ENCODE results near the gene WDR74.
A peak's percentile ranks its signal among the peaks of the same experiment; 100 is the strongest.
"Not testable (repeated sequence)": the region's sequence is repeated elsewhere in the genome, so short reads cannot be mapped to it uniquely, and the experiment has no call there.

WDR74 gene

DNA sequence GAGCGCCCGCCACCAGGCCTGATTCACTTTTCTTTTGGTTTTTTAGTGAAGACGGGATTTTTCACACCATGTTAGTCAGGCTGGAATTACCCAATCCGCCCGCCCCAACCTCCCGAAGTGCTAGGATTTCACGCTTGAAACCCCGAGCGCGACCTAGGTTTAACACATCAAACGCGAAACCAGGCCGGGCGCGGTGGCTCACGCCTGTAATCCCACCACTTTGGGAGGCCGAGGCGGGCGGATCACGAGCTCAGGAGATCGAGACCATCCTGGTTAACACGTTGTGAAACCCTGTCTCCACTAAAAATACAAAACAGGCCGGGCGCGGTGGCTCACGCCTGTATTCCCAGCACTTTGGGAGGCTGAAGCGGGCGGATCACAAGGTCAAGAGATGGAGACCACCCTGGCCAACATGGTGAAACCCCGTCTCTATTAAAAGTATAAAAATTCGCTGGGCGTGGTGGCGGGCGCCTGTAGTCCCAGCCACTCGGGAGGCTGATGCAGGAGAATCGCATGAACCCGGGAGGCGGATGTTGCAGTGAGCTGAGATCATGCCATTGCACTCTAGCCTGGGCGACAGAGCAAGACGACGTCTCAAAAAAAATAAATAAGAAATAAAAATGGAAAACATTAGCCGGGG, 1.5 kb upstream of the WDR74 start:
- DNase-seq, result peak; percentile 64

DNA sequence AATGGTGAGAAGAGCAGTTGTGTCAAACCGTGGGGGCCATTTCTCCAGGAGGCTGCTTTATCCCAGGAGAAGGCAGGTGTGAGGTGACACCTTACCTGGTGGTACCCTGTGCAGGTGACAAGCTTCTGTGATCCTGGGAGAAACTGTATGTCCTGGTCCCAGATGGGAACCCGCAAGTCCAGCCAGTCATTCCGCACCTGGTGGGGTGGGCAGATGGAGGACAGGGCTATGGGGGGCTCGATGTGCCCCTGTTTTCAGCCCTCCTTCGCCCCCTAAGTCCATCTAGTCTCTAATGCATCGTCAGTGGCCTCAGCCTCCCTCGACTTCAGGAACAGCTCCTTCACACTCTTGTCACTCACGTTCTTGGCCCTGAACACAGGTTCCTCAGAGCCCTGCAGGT, 4.1 kb downstream of the WDR74 start:
- no peak for DNase-seq

DNA sequence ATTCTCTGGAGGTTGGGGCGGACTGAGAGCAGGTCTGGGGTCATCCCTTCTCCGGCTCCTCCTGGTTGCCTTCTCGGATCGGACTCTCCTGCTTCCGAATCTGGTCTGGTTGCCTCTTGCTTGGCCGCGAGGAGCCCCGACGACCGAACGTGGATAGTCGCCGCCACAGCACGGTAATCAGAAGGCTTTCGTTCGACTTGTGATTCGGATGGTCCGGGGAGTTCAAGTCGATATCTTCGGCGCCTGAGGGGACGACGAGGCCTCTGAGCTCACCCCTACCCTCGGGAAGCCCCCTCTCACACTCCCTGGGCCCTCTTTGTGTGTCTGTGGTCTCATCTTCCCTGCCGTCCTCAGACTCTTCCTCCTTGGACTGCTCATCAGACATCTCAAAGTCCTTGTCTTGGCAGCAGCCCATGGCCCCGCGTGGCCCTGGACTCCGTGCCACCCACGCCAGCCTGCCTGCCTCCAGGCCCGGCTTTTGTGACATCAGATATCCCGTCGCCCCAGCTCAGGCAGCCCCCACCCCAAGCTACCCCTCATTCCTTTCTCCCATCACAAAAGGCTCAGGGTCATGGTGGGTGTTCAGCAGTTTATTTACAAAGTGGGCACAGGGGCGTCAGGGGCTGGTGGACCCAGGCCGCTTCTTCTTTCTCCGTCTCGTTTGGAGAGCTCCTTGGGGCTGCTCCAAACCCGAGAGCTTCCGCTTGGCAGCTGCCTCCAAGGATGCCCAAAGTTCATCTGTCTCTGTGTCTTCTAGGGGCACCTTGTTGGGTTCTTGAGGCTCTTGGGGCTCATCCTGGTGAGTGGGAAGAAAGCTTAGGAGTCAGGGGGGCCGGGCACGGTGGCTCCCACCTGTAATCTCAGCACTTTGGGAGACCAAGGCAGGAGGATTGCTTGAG, 6.8 kb downstream of the WDR74 start, which contains the start of gene TEX54:
TSS of gene TEX54 (minus strand) at position 506 of the 899 bp plus-strand sequence.
- peak; percentile 27 for DNase-seq

DNA sequence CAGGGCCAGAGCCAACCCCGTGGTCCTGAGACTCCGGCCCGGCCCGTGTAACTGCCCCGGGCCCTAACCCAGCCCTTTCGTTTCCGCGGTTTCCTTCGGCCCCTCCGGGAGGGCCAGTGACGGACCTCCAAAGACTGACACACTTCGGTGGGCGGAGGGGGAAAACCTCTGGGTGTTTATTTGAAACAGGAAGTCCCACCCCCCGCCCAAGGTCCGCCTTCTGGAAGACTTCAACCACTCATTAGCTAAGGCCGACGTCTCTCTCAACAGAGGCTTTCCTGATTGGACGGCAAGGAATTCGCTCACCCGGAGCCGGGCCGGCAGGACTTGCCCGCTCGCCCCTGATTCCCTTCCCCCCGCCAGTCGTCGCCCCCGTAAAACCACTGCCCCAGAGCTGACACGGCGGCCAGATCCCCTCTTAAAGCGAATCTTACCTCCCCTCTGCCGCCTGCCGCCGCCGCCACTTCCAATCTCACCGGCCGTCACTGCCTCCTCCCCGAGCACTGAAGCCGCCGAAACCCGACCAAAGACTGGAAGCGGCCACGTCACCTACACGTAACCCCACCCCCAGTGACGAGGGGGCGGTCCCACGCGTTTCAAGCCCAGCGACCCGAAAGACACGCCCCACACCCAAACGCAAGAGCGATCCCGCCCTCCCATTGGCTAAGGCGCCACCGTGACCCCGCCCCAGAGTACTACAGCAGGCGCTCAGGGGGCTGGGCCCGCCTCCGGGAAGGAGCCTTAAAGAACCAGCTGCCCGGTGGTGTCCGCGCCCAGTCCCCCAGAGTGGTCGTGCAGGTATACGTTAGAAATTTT, 7.7 kb downstream of the WDR74 start, which contains the start of gene STX5:
TSS of gene STX5 (minus strand) at position 532 of the 816 bp plus-strand sequence. CDS start 808 bp downstream, outside the sequence.
- DNase-seq, result peak; percentile 97

DNA sequence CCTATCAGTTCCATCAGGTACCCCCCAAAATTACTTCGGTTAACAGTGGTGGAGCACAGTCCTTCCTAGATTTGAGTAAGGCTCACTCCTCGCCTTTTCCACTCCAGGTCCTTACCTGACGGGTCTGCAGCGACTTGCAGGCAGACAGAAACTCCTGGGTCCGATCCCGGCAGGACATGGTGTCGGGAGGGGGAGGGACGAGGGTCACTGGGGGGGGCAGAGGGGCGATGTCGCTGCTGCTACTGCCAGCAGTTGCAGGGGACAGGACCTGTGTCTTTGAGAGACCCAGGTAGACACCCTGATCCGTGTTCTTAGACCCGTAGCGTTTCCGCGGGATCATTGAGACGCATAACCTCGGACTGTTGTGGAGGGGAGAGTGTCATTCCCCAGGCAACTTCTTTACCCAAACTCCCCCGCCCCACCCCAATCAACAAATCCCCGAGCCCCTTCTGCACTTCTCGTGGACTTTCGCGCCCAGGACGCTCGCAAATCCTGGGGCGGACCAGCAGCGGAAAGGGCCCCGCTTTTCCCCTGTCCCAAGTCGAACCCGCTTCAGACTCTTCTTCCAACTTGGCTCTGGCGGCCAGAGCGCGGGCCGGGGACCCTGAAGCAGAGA, 8.4 kb downstream of the WDR74 start:
- DNase-seq, result no peak

DNA sequence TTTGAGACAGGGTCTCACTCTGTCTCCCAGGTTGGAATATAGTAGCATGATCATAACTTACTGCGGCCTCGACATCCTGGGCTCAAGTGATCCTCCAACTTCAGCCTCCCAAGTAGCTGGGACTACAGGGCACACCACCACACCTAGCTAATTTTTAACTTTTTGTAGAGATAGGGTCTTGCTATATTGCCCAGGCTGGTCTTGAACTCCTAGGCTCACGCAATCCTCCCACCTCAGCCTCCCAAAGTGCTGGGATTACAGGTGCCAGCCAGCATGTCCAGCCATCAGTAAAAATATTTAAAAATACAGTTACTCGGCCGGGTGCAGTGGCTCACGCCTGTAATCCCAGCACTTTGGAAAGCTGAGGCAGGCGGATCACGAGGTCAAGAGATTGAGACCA, 11.3 kb downstream of the WDR74 start:
- DNase-seq, result not testable (repeated sequence)

DNA sequence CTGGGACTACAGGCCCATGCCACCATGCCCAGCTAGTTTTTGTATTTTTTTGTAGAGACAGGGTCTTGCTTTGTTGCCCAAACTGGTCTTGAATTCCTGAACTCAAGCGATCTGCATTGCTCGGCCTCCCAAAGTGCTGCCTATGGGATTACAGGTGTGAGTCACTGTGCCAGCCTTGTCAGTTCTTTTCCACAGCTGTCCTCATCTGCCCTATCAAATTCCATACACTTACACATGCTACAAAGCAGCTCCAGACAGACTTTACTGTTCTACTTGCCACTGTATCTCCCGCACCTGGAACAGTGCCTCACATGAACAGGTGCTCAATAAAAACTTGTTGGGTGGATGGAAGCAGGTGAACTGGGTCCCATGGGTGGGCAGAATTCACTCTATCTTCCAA, 15.7 kb downstream of the WDR74 start:
- DNase-seq, result no peak

DNA sequence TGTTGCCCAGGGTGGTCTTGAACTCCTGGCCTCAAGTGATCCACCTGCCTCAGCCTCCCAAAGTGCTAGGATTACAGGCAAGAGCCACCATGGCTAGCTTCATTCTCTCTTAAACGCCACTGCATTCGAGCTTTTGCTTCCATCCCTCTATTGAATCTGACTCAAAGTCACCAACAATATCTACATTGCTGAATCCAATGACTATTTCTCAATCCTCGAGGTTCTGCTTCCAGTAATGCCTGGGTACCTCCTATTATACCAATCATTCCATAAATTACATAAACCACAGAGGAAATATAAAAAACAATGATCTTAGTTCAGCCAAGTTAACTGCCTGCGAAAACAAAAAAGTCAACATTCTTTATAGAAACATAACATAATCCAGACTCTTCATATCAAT, 22.3 kb downstream of the WDR74 start:
- DNase-seq, result no peak

DNA sequence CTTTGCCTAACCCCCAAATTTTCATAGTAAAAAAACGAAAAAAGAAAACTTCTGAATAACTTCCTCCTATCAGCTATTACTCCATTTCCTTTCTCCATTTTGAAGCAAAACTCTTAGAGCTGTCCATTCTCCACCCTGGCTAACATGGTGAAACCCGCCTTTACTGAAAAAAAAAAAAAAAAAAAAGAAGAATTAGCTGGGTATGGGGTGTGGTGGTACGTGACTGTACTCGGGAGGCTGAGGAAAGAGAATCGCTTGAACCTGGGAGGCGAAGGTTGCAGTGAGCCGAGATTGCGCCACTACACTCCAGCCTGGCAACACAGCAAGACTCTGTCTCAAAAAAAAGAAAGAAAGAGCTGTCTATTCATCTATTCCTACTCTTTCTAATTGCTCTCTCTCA, 22.8 kb downstream of the WDR74 start:
- no peak for DNase-seq

DNA sequence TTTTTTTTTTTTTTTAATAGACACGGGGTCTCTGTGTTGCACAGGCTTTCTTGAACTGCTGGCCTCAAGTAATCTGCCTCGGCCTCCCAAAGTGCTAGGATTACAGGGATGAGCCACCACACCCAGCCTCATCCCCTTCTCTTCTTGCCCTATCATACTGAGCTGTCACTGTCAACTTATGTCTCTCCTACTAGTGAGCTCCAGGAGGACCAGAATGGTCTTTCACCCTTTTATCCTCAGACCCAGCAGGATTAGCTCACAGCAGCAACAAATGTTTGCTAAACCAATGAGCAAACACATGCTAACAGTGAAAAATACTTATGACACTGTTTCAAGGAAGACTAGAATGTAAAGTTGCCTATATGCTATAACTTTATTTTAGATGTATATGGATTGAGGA, 27.7 kb downstream of the WDR74 start:
- no peak for DNase-seq

DNA sequence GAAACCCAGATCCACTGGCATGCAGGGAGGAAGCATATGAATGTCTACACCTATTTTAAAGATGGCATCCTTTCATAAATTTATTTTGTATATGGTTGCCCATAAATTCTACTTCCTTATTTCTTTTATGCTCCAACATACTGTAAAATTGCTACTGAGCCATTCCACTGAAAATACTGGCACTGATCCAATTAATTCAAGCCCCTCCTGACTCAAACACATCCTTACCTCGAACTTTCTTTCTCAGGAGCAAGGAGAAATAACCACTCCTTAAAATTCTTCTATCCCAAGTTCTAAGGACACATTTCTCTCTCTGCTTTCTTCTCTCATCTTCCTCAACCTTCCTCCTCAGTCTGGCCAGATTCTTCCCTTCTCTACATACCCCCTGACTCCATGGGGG, 28.6 kb downstream of the WDR74 start:
- DNase-seq, result no peak

DNA sequence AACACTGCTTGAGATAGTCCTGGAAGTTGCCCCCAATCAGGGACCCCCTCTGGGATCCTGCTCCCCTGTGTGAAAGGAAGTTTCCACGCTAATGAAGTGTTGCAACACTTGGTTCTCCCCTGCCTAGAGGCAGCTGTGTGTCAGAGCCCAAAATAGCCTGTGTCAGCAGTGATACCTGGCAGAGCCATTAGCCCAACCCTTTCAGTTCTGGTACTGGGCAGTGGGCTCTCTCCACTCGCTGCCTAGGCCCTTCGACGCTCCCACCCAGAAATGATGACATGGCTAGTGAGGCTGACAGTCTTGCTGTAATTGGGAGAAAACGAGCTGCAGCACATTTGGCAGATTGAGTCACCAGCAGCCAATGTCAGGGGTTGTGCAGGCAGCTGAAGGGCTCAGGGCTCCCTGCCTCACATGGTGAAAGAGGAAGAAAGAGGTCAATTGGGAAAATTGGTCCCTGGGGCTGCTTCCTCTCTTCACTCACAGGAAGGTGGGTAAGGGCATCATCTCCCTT, 32.7 kb downstream of the WDR74 start:
- DNase-seq, result no peak

DNA sequence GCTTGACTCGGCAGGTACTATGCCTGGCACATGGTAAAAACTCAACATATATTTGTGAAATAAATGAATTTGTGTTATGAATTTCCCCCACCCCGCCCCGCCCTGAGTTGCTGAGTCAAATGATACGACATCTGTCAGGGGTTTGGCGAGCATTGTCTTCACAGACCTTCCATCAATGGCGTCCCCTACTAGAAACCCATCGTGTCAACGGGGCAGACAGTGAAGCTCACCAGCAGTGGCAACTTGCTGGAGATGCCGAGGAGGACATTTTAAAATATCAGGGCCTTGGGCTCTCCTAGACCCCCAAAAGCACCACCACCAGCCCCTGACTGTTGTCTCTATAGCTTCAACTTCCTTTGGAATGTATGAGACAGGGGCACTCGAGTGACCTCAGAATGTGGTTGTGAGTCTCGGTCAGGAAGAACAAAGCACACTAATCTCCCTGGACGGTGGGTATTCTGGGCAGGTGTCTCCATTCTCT, 33.4 kb downstream of the WDR74 start:
- no peak for DNase-seq

DNA sequence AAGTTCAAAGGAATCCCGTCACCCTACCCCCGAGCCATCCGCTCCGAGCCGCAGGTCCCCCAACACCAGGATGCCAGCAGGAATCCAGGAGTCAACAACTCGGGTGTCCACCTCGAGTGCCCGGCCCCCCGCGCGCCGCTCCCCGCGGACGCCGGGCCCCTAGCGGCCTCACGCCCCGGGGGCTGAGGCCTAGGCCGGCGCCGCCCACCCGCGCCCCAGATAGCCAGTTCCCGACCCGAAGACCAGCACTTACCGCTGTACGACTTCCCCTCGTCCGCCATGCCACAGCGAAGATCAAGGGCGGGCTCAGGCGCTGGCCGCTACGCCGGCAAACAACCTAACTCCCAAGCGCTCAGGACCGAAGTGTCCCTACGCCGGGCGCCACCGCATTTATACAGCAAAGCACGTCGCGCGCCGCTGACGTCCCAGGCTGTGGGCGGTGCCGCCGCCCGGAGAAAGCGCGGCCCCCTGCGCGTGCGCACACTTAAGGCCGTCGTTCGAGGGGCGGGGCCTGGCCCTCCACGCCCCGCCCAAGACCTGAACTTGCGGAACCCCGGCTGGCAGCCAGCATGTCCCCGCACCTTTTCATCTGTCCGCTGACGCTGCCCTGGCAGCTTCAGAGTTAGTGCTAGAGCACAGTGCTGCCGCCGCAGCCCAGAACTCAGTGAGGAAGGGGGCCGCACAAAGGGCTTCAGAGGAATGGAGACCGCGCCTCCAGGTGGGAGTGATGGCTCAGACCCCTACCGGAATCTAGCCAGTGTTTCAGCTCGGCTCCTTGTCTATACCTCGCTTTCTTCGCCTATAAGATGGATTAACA, 34.1 kb downstream of the WDR74 start, which contains the start of gene NXF1:
TSS of gene NXF1 (minus strand) at position 365 of the 817 bp plus-strand sequence. CDS start at position 281, 84 bp downstream.
- peak; percentile 93 for DNase-seq

DNA sequence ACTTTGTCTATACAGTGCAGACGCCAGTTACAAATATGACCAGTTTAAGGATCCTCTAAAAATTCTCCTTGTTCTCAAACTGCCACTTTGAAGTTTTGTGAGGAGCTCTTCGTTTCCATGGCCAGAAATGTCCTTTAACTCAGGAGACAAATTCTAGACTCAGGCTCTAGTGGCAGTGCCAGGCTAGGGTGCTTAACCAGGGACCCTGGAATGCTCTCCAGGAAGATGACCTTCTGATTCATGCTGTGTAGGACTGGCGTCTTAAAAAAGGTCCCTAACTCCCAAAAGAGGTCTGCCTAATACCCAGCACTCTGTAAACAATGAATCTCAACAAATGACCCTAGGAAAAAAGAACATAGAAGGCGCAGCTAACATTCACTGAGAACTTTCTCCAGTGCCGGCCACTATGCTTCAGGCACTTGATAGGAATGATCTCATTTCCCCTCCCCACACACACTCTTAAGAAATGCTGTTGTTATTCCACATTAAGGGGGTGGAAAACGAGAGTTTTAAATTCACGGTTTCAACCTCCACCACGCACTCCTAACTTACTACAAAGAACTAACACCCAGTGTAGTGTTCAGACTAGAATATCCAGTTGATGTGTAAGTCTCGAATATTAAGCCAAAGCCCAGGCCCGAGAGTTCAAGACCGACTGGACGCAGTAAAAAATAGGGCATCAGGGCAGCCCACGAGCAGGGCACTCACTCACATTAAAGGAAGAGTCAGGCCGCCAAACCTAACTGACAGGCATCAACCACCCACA, 34.9 kb downstream of the WDR74 start:
- DNase-seq, result peak; percentile 29

DNA sequence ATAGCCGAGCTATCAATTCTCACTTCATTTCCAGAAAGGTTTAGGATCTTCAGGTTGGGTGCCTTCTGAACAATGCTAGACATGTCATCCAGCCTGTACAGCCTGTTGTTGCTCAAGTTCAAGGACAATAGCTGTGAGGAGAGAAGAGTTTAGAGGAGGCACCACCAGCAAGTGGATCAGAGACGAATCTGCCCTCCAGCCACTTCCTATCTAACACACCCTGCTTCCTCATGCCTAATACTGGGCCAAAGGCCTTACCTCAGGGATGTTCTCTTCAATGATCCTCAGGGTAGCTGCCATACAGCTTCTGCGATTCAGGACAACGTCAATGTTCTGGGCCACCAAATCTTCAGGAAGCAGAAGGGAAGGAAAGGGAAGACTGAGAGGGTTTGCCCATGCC, 38.3 kb downstream of the WDR74 start:
- no peak for DNase-seq

DNA sequence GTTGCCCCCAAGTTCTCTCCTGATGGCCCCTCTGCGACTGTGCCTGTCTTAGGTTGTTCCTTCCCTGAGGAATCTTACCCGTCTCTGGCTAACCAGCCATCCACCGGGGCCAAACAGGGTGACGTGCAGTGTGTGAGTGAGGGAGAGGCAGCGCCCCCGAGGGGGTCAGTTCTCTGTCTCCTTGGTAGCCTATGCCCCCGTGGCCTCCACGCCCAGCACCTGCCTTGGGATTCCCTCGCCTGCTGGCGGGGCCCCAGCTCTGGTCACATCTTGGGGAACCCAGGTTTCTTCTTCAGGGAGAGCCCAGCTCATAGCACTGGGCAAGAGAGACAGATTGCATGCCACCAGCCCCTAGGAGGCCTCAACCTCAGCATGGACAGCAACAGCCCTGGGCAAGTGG, 39.9 kb downstream of the WDR74 start:
- DNase-seq, result no peak

DNA sequence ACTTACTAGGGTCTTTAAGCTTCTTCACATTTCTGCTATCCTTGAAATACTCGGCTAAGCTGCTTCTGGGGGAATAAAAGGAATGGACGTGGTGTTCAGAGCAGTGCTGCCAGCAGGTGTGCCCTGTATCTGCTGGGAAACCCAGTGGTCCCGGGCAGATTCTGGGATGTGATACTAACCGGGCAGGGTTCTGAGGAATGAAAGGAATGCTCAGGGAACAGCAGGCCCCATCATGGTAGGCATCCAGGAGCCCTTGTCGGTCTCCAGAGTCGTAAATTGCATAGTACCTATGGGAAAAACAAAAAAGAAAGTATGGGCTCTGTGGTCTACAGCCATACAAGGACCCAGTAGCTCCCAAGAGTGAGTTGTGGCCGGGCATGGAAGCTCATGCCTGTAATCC, 43.1 kb downstream of the WDR74 start:
- no peak for DNase-seq

DNA sequence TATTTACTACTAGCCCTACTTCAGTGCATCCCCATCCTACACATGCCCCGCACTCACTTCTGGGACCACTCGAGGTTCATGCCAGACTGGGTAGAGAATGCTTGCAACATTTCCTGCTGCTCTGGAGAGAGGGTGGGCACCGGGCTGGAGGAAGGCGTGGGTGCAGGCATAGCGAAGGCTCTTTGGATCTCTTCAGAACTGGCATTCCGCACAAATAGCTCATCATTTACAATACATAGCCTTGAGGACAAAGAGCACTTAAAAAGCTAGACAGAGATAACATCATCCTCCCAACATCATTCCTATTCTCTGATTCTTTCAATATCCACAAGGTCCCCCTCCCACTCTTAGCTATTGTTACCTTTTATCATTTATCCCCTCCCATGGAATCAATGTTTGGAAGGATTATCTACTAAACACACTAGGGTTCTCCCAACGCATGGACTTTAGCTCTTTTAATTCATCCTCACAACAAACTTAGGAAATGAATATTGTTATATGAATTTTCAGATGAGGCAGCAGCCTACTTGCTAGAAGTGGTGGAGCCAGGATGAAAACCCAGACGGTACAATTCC, 45.1 kb downstream of the WDR74 start:
- DNase-seq, result no peak

DNA sequence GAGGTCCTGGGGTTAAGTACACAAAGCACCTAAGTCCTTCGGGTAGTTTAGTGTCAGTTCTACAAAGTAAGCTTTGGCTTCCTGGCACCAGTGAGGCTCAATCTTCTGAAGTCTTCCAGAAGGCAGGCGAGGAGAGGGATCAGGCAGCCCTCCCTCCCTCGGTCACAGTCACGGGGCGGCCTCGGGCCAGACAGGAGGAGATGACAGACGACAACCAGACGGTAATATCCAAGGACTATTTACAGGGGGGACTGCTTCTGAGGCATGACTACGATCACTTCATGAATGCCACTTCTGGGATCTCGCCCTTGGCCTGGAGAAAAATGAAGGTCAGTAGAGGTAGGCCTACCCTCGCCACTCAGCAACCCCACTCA, 47.2 kb downstream of the WDR74 start:
- DNase-seq, result no peak
